Adipose tissue (tissue), 3 donors: ENCODE measurements around the gene DIP2B. TPM values are rescaled to one million over a fixed set of nuclear protein-coding genes. Genes with fewer than 3 reads are reported as not detected.

ENCODE experiments used
- H3K27ac ChIP-seq: one replicate; pipeline ENCODE4 v1.5.1; 2013; ENCODE audit warnings: low read depth, low read length
- WGBS, 3 donors: extraction: QIAGEN DNeasy Blood & Tissue Kit; methylation state at CpG; one replicate each; pipeline ENCODE4 v1.1.7; 2013; 5-methylcytosine and 5-hydroxymethylcytosine counted together
- polyA plus RNA-seq, 3 donors: library from polyadenylated mRNA; stranded (reverse); fragments of 200-250 nt; gene quantifications; one replicate each; pipeline ENCODE4 v1.2.3, GENCODE V29; 2013
- donor health status: healthy with polysubstance abuse.
- donor health status: Bipolar disorder and iron deficiency.
- donor health status: healthy.

Gene DIP2B
- polyA plus RNA-seq, 3 donors = 4.4 to 5.7 (median 5.6) TPM

DNA sequence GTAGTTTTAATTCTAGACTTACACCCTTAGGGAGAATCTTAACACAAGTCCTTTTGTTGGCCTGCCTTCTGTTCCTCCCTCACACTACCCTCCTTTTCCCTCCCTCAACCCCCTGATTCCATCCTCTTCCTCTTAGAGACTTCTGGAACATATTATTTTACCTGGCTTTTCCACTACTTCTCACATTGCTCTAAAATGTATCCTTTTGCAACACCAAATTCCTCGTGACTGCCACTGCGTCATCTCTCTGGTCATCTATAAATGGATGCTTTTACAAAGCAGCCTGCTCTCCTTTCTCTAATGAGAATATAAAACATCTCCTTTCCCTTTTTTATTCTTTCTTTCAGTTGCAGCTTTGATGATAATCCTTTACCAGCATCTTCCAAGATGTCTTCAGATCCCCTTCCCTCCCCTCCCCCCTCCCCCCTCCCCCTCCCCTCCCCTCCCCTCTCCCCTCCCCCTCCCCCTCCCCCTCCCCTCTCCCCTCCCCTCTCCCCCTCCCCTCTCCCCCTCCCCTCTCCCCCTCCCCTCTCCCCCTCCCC lies 93.6 kb downstream of the DIP2B start:
- no peak overlapping the region for H3K27ac ChIP-seq
- WGBS, 3 donors = 67 to 93% (median 79%) methylated on average over 2 of the region's 2 CpGs

DNA sequence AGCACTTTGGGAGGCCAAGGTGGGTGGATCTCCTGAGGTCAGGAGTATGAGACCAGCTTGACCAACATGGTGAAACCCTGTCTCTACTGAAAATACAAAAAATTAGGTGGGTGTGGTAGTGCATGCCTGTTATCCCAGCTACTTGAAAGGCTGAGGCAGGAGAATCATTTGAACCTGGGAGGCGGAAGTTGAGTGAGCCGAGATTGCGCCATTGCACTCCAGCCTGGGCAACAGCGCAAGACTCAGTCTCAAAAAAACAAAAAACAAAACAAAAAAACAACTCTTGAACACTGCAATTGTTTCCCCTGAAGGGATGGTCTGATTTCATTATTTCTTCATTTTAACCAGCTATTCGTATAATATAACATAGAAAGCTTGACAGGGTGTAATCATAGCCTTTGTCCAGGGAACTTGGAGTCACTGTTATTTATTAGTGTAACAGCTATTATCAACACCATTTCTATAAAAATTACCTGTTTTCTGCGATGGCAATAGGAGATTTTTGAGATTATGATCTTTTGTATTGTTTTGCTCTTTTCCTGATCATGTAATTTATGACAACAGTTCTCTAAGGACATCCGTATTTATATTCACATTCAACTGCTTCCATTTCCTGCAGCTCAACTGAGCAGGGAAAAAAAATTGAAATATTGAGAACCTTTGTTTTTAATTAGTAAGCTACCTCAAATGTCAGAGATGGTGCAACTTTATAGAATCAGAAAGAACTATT lies 94.7 kb downstream of the DIP2B start:
- no peak overlapping the region for H3K27ac ChIP-seq
- WGBS, 3 donors = 53 to 88% (median 58%) methylated on average over 7 of the region's 7 CpGs

DNA sequence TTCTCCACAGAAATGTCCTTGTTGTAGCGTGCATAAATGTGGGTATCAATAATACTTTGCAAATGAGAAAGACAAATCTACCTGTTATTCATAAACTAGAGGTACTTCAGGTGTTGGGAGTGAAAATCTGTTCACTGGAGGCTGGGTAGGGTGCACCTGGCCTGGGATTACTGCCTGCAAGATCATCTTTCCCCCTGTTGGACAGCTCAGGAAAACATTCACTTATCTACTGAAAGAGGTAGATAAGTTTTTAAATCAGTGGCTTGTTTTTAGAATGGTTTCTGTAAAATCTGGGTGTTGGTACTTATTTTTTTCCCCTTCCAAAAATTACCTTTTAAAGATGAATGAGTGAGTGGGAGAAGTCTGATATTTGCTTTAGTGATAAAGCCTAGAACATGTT lies 95.6 kb downstream of the DIP2B start:
- H3K27ac ChIP-seq = no peak overlapping the region
- WGBS, 3 donors = 34 to 98% (median 97%) methylated on average over 1 of the region's 1 CpG

DNA sequence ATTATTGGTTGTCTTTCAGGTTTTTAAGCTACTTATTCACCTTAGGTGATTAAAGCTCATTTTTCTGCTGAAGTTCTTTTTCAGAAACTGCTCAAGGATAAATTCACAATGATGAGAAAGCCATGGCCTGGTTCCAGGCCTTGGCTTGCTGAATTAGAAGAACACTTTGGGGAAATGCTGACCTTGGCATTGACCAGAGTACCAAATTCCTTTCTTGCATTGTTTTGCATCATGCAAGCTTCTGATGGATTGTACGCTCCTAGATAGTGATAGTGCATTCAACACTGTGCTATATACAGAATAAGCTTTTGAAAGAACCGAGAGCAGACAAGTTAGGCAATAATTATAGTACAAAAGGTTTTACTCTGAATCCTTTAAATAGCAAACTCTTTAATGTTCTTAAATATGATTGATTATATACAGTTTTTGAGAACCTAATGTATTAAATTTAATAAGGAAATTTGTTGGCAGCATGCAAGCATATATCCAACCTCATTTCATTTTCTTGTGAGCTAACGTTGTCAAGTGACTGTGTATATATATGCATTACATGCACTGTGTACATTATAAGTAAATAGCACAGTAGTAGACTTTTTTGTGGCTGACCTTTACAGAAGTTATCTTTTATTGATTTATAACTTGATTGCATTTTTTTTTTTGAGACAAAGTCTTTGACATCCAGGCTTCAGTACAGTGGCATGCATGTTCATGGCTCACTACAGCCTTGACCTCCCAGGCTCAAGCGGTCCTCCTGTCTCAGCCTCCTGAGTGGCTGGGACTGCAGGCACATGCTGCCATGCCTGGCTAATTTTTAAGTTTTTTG lies 99.2 kb downstream of the DIP2B start:
- H3K27ac ChIP-seq = no peak overlapping the region
- 60 to 63% (median 62%) methylated on average over 4 of the region's 4 CpGs for WGBS, 3 donors

DNA sequence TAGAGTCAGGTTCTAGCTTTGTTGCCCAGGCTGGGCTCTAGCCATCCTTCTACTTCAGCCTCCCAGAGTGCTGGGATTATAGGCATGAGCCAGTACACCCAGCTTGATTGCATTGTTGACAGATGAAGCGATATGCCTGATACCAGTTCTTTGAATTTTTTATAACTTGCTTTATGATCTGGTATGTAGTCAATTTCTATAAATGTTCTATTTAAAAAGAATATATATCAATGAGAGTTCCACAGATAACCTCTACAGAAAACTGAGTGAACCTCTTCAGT lies 99.8 kb downstream of the DIP2B start:
- H3K27ac ChIP-seq = no peak overlapping the region
- 83 to 96% (median 94%) methylated on average over 1 of the region's 1 CpG for WGBS, 3 donors

DNA sequence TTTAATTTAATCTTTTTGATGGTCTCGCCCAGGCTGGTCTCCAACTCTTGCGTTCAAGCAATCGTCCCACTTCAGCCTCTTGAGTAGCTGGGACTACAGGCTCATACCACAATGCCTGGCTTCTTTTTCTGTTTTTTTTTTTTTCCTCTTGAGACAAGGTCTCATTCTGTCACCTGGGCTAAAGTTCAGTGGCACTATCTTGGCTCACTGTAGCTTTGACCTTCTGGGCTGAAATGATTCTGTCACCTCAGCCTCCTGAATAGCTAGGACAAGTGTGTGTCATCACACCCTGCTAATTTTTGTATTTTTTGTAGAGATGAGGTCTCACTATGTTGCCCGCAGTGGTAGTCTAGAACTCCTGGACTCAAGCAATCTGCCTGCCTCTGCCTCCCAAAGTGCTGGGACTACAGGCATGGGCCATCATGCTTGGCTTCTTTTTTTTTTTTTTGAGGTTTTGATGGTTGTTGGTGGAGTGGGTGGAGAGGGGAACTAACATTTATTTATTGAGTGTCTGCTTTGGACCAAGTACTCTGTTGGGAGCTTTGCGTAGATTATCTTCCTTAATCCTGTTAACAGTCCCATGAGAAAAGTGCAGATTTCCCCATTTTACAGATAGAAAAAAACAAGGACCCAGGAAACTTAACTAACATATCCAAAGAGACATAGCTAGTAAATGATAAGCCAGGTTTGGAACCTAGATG lies 102.0 kb downstream of the DIP2B start:
- H3K27ac ChIP-seq = no peak overlapping the region
- whole genome bisulfite sequencing, 3 donors = 78 to 96% (median 94%) methylated on average over 5 of the region's 5 CpGs

DNA sequence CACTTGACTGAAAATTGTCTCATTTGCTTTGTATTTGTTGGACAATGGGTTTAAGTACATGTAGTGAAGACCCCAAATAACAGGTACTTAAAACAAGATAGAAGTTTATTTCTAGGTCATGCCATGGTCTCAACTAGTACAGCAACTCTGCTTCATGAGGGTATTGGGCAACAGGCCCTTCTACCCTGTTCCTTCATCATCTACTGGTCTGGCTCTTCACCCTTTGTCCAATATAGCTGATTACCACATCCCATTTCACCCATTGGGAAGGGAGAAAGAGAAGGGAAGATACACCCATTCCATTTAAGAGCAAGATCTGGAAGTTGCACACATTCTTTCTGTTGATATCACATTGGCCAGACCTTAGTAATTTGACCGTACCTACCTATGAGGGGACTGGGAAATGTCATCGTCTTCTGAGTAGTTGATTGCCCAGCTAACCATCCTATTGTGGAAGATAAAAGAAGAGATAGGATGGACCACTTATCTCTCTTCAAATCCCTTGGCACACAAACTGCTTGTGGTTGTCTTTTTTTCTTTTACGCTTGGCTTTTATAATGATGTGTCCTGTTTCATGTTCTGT lies 104.6 kb downstream of the DIP2B start:
- H3K27ac ChIP-seq = no peak overlapping the region
- 83 to 88% (median 88%) methylated on average over 3 of the region's 3 CpGs for WGBS, 3 donors

DNA sequence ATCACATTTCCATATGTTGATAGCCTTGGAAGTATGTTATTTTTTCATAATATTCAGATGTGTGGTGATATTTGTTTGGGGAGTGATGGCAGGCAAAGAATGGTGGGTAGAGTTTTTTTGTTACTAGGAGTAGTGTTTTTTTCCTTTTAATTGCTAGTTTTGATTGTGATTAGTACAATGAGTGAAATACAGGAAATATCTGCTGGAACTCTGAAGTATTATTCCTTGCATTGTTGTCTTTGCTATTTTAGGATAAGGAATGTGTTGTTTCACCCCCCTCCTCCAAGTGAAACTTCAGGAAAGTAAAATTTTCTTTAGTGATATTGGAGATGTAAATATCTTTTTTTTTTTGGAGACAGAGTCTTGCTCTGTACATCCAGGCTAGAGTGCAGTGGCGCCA lies 105.4 kb downstream of the DIP2B start:
- 91 to 100% (median 95%) methylated on average over 1 of the region's 1 CpG for WGBS, 3 donors
- no peak overlapping the region for H3K27ac ChIP-seq

DNA sequence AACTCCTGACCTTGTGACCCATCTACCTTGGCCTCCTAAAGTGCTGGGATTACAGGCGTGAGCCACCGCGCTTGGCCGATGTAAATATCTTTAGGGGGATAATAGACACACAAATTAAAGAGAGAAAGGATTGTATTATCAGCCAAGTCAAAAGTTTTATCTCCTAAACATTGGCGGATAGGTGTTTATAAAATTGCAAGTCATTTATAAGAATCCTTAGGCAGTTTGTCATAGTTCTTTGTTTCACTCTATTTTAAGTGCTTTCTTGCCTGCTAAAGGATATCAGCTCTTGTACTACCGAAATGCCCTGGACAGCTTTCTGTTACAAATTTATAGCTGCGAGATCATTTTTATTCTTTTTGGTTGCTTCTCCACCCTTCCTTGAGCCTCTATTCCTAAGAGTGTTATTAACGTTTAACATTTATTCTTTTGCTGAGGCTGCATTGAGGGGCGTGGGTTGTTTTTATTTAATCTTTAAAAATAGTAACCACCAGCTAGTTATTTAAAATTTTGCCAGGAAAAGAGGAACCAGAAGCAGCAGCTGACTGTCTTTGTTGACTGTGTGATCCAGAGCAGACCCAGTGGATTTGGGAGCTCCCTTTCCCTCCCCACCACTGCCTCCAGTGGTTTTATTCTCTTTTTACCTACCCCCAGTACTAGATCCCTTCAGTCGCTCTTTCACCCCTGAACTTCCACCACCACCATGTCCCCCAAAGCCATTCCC lies 106.4 kb downstream of the DIP2B start:
- 60 to 81% (median 61%) methylated on average over 10 of the region's 10 CpGs for WGBS, 3 donors
- H3K27ac ChIP-seq = no peak overlapping the region

DNA sequence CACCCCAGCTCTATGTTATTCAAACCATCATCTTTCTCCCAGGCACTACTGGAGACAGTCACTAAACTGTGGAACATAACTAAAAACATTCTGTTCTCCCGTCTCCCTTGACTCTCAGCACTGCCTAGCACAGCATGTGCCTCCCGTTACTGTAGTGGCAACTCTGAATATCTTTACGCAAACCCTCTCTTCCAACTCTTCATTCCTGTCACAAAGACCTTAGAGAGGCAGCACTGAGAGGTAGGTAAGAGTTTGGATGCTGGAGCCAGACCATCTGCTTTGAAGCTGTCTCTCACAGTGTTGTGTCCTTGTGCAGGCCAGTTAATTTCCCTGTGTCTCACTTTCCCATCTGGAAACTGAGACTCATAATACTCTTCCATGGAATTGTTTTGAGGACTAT lies 108.1 kb downstream of the DIP2B start:
- 95 to 99% (median 95%) methylated on average over 3 of the region's 3 CpGs for WGBS, 3 donors
- H3K27ac ChIP-seq = no peak overlapping the region

DNA sequence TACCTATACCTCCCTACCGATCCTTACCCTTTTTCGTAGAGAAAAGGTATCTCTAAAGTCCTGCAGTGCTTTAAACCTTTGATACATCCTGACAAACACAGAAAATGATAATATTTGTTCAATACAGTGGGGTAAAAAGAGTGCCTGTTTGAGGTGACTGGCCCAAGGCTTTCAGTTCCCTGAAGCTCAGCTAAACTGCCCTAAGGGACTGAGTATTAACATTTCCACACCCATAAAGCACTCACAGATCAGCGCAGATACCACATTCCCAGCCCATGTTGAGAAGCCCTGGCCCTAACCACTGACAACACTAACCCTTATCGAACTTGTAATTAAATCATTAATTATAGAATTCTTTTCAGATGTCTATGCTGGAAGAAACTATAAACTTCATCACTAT lies 108.7 kb downstream of the DIP2B start:
- WGBS, 3 donors = 89 to 93% (median 92%) methylated on average over 4 of the region's 4 CpGs
- H3K27ac ChIP-seq = no peak overlapping the region

DNA sequence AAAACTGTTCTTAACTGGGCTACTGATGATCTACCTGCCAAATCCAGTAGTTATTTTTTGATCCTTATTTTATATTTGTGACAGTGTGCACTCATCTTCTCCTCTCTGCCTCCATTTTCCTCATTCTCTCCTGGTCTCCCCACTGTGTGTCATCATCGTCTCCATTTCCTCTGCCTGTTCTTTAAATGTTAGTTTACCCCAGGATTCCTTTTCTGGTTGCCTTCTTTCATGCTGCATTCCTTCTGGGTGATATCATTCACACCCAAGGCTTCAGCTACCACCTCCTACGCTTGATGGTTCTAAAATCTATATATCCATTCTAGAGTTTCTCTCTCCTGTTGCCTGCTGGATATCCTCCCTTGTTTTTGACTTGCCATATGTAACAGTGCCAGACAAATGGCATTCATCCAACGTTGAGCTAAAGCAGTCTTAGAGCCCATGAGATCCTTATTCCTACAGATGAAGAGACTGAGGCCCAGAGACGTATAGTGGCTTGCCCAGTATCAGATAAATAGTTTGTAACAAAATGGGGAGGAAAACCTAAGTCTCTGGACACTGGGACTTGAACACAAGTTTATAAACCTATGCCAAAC lies 109.5 kb downstream of the DIP2B start:
- no peak overlapping the region for H3K27ac ChIP-seq
- 66 to 72% (median 72%) methylated on average over 4 of the region's 4 CpGs for WGBS, 3 donors

DNA sequence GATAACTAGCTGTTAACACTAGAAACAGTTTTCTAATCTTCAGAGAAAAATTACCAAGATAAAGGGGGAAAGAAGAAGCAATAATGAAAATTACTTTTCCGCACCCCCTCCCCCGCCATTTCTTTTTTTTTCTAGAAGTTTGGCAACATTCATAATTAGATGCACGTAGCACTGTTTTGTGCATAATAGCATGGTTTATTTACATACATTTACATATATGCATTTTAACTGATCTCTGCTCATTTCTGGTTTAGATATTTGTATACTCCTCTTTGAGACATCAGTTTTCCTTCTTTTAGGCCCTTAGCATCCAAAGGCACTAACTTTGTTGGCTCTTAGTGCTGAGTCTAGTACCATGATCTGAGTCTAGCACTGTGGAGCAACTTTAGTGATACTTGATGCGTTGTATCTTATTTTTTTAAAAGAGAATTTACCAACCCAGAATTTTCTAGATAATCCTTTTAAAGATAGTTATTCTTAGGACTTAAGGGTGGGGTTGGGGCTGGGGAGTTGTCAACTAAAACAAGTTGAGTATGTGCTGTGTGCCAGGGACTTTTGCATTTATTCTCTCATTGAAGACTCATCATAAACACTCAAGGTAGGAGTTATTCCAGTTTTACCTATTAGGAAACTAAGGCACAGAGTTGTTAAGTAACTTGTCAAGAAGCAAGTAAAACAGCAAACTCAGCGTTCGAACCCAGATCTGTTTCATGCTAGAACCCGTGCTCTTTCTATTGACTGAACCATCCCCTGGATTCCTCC lies 110.5 kb downstream of the DIP2B start:
- WGBS, 3 donors = 93 to 96% (median 95%) methylated on average over 7 of the region's 7 CpGs
- H3K27ac ChIP-seq = no peak overlapping the region

DNA sequence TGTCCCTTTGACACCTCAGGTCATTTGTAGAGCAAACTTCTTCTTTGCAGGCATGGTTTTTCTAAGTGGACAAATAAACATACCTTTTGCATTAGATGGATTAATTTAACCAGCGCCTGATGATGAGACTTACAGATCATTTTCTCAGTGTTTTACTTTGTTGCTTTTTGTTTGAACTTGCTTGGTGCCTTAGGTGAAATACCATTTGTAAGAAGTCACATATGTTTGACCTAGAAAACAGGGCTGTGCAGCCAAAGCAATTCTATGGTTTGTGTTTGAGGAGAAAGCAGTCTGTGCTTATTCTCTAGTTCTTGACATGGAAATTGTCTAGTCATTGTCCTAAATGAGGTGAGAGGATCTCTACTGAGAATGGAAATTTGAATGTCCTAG lies 111.1 kb downstream of the DIP2B start:
- no peak overlapping the region for H3K27ac ChIP-seq
- WGBS, 3 donors = 93 to 99% (median 97%) methylated on average over 1 of the region's 1 CpG

DNA sequence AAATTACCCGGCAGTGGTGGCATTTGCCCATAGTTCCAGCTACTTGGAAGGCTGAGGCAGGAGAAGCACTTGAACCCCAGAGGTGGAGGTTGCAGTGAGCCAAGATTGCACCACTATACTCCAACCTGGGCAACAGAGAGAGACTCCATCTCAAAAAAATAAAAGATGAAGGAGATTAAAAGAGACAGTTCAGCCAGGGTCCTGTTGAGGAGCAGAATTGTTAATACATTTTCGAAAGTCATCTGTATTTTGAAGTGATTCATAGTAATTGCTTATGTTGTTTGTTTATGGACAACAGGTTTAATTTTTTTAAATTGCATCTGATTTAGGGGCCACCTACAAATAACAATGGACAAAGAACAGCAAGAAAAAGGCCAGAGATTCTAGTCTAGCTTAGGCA lies 112.9 kb downstream of the DIP2B start:
- WGBS, 3 donors = 45 to 89% (median 46%) methylated on average over 2 of the region's 2 CpGs
- H3K27ac ChIP-seq = no peak overlapping the region

DNA sequence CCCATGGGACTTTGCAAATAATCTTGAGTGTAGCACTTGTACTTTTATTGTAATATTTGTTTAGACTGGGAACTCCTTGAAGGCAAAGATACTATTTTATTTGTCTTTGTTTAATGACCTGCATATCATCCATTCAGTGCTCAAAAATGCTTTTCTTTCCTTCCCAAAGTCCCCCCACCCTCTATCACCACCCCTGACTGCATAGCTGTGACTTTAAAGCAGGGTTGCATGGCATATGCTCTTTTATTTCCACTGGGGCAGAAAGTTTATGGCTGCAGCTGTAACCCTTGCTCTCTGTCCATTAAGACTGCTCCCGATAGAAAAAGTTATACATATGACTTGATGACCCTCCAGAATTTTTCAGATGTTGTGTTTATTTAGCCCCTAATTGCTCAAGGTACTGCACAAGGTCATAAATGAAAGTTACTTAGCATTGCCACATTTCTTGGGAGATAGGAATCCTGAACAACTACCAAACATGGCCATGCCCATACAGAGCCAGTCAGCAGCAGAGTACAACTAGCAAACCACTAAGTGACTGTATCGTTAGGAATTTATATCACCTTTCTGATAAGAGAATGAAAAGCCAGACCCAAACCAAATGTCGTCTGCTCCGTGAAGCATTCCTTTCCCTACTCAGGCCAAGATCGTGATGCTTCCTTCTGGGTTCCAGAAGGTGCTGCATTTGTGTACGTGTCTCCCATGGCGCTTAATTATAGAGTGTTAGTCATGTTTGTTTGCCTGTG lies 114.3 kb downstream of the DIP2B start:
- H3K27ac ChIP-seq = no peak overlapping the region
- WGBS, 3 donors = 62 to 92% (median 92%) methylated on average over 7 of the region's 7 CpGs

DNA sequence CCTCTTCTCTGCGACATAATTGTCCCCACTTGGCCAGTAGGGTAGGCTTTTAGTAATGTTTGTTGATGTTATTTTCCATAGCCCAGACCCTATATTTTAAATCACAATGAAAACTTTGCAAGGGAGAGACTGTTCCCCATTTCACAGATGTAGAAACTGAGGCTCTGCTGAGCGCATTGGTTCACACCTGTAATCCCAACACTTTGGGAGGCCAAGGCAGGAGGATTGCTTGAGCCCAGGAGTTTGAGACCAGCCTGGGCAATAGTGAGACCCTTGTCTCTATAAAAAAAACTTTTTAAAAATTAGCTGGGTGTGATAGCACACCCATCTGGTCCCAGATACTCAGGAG lies 114.8 kb downstream of the DIP2B start:
- WGBS, 3 donors = 95 to 97% (median 97%) methylated on average over 2 of the region's 2 CpGs
- H3K27ac ChIP-seq = no peak overlapping the region
